IPS-15b (cell line): Measurements from ENCODE around the gene ADAM15.
A peak's percentile ranks its signal among the peaks of the same experiment; 100 is the strongest.

Experiments used
- H3K27me3 ChIP-seq: one replicate; pipeline ENCODE4 v1.6.1; 2013; ENCODE audit warnings: low read length; ENCODE audit not compliant: control insufficient read depth, insufficient read depth
- H3K36me3 ChIP-seq: one replicate; pipeline ENCODE4 v1.6.1; 2013; ENCODE audit warnings: low read length; ENCODE audit not compliant: control insufficient read depth, insufficient read depth
- H3K4me1 ChIP-seq: one replicate; pipeline ENCODE4 v1.6.1; 2013; ENCODE audit warnings: mild to moderate bottlenecking, low read length; ENCODE audit not compliant: control insufficient read depth, insufficient read depth
- H3K4me3 ChIP-seq: one replicate; pipeline ENCODE4 v1.5.1; 2013; ENCODE audit warnings: low read depth, low read length
- H3K9ac ChIP-seq: one replicate; pipeline ENCODE4 v1.6.1; 2013; ENCODE audit warnings: low read depth, mild to moderate bottlenecking, low read length
- H3K9me3 ChIP-seq: one replicate; pipeline ENCODE4 v1.6.1; 2013; ENCODE audit warnings: mild to moderate bottlenecking, low read length; ENCODE audit not compliant: control insufficient read depth, insufficient read depth

Gene ADAM15

DNA sequence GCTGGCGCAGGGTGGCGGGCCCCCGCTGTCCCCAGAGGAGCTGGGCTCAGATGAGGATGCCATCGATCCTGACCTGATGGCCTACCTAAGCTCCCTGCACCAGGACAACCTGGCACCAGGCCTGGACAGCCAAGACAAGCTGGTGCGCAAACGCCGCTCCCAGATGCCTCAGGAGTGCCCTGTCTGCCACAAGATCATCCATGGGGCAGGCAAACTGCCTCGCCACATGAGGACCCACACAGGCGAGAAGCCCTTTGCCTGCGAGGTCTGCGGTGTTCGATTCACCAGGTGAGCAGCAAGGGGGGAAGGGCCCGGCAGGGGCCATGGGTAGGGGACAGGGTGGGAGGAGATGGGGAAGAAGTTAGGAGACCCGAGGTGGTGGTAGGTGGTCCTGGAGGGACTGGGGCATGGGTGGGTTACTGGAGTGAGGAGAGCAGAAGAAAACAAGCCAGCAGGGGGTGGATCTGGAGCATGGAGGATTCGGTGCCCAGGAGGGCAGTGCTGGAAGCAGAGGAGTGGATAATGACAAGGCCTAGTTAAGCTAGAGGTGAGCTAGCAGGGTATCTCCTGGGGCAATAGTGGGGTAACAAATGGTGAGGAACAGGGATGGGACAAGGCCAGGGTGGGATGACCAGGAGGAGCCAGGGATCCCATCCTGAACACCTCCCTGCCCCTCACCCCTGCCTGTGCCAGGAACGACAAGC, 35.4 kb upstream of the ADAM15 start:
- Histone ChIP-seq H3K9me3 (no peaks in the 10 kb centered on the region), H3K4me3 (no peak overlapping the region), H3K9ac (no peak overlapping the region), H3K4me1 (peaks cover 19% of the 10 kb centered on the region), H3K27me3 (no peaks in the 10 kb centered on the region), H3K36me3 (peaks cover 17% of the 10 kb centered on the region)

DNA sequence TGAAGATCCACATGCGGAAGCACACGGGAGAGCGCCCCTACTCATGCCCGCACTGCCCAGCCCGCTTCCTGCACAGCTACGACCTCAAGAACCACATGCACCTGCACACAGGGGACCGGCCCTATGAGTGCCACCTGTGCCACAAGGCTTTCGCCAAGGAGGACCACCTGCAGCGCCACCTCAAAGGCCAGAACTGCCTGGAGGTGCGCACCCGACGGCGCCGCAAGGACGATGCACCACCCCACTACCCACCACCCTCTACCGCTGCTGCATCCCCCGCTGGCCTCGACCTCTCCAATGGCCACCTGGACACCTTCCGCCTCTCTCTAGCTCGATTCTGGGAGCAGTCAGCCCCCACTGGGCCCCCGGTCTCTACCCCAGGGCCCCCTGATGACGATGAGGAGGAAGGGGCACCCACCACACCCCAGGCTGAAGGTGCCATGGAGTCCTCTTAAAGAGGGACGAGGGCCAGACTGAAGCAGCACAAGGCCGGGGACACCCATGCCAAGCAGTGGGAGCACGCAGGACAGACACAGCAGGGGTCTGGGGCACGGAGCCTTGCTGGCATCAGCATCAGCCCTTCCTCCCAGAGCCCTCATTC, 34.8 kb upstream of the ADAM15 start:
- peaks cover 17% of the 10 kb centered on the region for H3K36me3 ChIP-seq
- H3K9ac ChIP-seq = no peak overlapping the region
- H3K4me1 ChIP-seq = peaks cover 19% of the 10 kb centered on the region
- H3K4me3 ChIP-seq = no peak overlapping the region
- H3K27me3 ChIP-seq = no peaks in the 10 kb centered on the region
- H3K9me3 ChIP-seq = no peaks in the 10 kb centered on the region

DNA sequence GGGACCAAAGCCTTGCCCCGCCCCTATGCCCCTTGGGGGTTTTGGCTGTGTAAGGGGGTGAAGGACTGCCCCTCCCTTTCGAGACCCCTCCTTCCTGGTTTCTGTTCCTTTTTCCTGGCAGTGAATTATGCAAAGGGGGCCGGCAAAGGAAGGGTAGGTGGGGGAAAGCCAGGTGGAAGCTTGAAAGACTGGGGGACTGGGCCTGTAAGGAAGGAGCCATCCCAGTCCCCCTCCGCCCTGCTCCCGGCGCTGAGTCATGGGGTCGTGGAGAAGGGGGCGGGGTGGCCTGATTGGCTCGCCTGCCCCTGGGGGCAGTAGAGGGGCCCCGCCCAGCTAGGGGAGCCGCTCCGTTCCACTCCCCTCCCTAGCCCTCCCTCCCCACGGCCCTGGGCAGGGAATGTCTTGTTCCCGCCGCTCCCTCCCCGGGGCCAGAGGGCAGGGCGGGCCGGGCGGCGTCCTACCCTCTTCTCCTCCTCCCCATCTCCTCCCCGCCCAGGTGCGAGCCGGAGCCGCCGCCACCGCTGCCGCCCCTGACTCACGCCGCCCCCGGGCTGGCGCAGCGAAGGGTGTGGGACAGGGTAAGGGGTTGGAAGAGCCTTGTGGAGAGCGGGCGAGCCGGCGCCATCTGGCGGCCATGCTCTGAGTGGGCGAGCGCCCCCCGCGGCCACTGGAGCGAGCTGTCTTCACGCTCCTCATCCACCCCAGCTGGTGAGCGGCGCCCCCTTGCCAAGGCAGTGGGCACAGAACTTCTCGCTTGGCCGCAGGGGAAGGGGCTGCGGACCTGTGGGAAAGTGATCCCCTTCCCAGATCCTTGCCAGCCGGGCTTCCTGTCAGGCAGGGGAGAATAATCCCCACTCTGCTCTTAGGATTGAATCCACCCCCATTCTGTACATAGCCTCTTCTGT, 33.8 kb upstream of the ADAM15 start:
- Histone ChIP-seq H3K4me1 (peaks cover 15% of the 10 kb centered on the region), H3K9ac (peak overlapping the region; percentile 54), H3K9me3 (no peaks in the 10 kb centered on the region), H3K4me3 (peak overlapping the region; percentile 52), H3K27me3 (no peaks in the 10 kb centered on the region), H3K36me3 (peaks cover 17% of the 10 kb centered on the region)

DNA sequence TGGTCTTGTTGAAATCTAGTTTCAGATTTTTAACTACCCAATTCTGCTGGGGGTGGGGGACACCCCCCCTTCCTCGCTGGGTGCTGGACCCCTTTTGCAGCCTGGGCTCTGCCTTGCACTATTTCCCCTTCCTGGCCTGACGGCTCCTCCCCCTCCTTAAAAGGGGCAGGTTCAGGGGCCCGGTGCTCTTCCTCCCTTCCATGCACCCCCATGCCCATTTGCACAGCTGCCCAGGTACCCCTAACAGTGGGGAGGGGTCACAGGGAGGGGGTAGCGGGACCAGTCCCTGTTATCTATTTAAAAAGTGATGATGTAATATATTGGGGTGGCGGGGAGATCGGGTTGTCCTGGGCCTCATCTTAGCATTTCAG, 33.2 kb upstream of the ADAM15 start:
- H3K36me3 ChIP-seq = peaks cover 17% of the 10 kb centered on the region
- no peaks in the 10 kb centered on the region for H3K9me3 ChIP-seq
- H3K4me3 ChIP-seq = peak overlapping the region; percentile 52
- H3K9ac ChIP-seq = no peak overlapping the region
- H3K27me3 ChIP-seq = no peaks in the 10 kb centered on the region
- H3K4me1 ChIP-seq = peaks cover 9% of the 10 kb centered on the region

DNA sequence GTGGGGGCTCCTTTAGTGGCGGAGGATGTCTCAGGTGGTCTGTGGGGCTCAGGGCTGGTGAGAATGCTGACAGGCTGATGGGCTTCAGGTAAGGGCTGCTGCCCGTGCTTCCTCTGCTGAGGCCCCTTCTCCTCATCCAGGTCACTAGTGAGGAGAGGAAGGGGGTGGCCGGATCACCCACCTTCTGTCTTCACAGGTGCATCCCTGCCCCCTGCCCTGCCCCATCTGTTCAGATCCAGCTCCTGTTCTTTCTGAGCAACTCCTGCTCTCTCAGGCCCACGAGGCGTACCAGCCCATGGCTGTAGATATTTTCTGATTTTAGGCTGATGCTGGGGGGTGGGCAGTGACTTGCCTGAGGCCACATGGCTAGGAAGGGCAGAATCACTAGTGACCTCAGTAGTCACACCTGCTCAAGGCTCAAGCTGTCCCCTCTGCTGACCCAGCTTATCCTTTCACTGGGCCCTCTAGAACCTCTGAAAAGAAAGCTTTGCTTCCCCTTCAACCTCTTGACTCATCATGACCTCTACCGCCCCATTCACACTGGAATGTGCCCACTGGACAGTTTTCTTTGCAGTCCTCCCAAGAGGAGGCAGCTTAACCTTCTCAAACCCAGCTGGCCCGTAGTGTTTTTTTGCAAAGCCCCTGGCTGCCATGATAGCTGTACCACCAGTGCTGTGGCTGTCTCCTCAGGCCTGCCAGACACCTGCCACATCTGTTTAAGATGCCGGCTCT, 32.3 kb upstream of the ADAM15 start:
- Histone ChIP-seq H3K4me3 (no peak overlapping the region), H3K9ac (no peak overlapping the region), H3K27me3 (no peaks in the 10 kb centered on the region), H3K4me1 (peaks cover 4% of the 10 kb centered on the region), H3K36me3 (peaks cover 17% of the 10 kb centered on the region), H3K9me3 (no peaks in the 10 kb centered on the region)

DNA sequence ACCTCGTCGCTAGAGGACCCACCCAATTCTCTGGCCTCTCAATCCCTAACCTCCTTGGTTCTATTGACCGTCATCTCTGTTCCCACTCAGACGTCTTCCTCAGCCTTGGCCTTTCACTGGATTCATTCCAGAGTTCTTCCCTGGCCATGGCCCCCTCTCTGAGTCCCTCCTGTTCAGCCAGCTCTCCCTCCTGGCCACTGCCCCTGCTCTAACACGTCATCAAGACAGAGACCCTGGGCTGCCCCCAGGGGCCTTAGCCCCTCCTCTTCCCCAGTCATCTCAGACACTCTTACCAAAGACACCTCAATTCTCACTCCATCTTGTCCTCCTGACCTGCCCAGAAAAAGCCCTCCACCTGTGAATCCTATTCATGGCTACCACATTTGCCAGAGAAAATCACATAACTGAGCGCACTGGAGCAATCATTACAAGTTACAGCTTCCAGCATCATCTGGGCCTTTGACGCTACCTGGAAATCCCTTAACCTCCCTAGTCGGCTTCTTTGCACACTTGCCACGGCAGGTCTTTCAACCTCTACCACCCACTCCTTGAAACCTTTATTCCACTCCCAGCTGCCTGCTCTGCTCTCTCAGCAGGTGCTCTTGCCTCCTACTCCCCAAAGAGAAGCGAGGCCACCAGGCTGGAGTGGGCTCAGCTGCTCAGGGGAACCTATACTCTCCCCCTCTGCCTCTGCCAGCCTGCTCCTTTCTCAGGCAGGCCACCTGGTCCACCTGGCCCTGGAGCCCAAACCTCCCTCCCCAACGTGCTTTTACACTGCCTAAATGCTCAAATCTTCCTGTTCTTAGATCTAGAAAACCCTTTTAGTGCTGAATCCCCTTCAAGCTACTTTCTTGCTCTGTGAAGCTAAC, 31.5 kb upstream of the ADAM15 start:
- no peak overlapping the region for H3K4me3 ChIP-seq
- H3K27me3 ChIP-seq = no peaks in the 10 kb centered on the region
- H3K9me3 ChIP-seq = no peaks in the 10 kb centered on the region
- H3K9ac ChIP-seq = no peak overlapping the region
- peaks cover 12% of the 10 kb centered on the region for H3K36me3 ChIP-seq
- peaks cover 2% of the 10 kb centered on the region for H3K4me1 ChIP-seq

DNA sequence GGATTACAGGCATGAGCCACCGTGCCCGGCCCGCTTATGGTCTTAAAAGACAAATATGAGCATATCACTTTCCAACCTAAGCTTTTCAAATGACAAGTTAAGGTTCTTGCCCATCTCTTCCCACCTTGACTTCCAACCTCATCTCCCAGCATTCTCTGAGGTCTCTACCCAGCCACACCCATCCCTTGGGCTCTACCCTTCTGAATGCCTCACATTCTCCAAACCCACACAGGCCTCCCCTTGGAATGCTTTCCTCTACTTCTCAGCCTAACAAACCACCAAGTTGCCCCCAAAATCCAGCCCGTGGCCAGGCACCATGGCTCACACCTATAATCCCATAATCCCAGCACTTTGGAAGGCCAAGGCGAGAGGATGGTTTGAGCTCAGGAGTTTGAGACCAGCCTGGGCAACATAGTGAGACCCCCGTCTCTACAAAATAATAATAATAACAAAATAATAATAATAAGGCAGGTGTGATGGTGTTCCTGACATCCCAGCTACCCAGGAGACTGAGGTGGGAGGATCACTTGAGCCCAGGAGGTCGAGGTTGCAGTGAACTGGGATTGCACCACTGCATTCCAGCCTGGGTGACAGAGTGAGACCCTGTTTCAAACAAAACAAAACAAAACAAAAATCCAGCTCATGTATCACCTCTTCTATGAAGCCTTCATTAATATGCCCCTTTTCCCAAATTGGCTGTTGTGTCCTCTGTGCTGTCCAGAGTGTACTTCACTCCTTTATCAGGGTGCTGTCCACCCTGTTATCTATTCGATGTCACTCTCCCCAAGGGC, 28.8 kb upstream of the ADAM15 start:
- no peaks in the 10 kb centered on the region for H3K36me3 ChIP-seq
- H3K4me1 ChIP-seq = no peaks in the 10 kb centered on the region
- H3K4me3 ChIP-seq = no peak overlapping the region
- no peaks in the 10 kb centered on the region for H3K9me3 ChIP-seq
- no peaks in the 10 kb centered on the region for H3K27me3 ChIP-seq
- H3K9ac ChIP-seq = no peak overlapping the region

DNA sequence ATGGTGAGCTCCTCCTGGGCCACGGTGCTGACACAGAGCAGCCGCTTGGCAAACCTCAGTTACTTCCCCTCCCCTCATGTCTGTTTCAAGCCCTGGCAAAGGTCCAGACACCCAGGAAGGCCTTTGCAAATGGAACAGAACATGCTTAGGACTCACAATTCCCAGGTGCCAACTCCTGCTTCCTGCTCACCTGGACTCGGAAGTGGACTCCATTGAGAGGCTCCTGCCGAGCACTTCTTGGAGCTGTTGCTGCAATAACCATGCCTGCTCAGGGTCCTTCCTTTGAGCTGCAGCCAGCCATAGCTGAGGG, 28.2 kb upstream of the ADAM15 start:
- no peaks in the 10 kb centered on the region for H3K27me3 ChIP-seq
- H3K4me1 ChIP-seq = no peaks in the 10 kb centered on the region
- H3K9ac ChIP-seq = no peak overlapping the region
- H3K4me3 ChIP-seq = no peak overlapping the region
- no peaks in the 10 kb centered on the region for H3K36me3 ChIP-seq
- H3K9me3 ChIP-seq = no peaks in the 10 kb centered on the region

DNA sequence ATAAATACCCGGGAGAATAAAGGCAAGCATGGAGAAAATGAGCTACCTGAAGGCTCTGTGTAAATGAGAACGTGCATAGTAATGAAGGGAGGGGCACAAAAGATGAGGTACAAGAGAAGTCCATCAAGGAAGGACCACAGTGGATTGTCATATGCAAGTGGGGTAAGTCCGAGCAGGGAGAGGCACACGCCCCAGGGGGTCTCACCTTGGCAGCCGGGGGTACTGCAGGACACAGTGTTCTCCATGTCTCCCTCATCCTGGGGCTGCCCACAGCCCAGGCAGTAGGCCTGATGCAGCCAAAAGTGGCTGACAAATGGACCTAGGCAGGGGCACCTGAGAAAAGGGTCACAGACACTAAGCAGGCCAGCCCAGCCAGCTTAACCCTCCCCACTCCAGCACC, 27.5 kb upstream of the ADAM15 start:
- no peaks in the 10 kb centered on the region for H3K27me3 ChIP-seq
- no peak overlapping the region for H3K9ac ChIP-seq
- no peaks in the 10 kb centered on the region for H3K4me1 ChIP-seq

DNA sequence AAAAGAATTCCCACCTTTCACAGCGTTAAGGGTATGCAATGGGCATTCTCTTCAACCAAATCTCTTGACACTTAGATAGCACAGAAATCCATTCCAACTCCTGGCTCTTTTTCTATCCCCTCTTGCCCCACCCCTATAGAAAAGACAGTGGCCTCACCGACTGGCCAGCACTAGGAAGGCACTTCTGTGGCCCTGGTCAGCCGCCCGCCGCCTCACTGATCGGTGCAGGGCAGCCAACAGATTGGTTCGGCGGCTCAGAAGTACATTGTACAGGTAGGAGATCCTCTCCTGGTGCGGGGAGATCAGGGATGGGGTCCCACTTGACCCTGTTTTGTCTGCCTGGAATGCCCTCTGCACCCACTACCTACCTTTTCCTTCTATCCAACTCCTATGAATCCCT, 26.8 kb upstream of the ADAM15 start:
- no peak overlapping the region for H3K4me3 ChIP-seq
- H3K9me3 ChIP-seq = no peaks in the 10 kb centered on the region
- H3K36me3 ChIP-seq = no peaks in the 10 kb centered on the region
- no peak overlapping the region for H3K9ac ChIP-seq
- no peaks in the 10 kb centered on the region for H3K27me3 ChIP-seq
- no peaks in the 10 kb centered on the region for H3K4me1 ChIP-seq

More for the DNA sequence above, 27.5 kb upstream of the ADAM15 start:
- H3K4me3 ChIP-seq = no peak overlapping the region
- no peaks in the 10 kb centered on the region for H3K9me3 ChIP-seq
- no peaks in the 10 kb centered on the region for H3K36me3 ChIP-seq
